Hematopoietic multipotent progenitor cell treated with erythropoietin and hydrocortisone succinate and interleukin-3 and kit ligand, for 8 days (in vitro differentiated cells): ENCODE data around the gene DOCK4.
"Not testable (repeated sequence)": the region's sequence is repeated elsewhere in the genome, so short reads cannot be mapped to it uniquely, and the experiment has no call there.

Source experiments
- DNase-seq: peaks from one replicate; pipeline ENCODE4 v3.0.0-alpha.2; 2015

DOCK4 gene, protein sequence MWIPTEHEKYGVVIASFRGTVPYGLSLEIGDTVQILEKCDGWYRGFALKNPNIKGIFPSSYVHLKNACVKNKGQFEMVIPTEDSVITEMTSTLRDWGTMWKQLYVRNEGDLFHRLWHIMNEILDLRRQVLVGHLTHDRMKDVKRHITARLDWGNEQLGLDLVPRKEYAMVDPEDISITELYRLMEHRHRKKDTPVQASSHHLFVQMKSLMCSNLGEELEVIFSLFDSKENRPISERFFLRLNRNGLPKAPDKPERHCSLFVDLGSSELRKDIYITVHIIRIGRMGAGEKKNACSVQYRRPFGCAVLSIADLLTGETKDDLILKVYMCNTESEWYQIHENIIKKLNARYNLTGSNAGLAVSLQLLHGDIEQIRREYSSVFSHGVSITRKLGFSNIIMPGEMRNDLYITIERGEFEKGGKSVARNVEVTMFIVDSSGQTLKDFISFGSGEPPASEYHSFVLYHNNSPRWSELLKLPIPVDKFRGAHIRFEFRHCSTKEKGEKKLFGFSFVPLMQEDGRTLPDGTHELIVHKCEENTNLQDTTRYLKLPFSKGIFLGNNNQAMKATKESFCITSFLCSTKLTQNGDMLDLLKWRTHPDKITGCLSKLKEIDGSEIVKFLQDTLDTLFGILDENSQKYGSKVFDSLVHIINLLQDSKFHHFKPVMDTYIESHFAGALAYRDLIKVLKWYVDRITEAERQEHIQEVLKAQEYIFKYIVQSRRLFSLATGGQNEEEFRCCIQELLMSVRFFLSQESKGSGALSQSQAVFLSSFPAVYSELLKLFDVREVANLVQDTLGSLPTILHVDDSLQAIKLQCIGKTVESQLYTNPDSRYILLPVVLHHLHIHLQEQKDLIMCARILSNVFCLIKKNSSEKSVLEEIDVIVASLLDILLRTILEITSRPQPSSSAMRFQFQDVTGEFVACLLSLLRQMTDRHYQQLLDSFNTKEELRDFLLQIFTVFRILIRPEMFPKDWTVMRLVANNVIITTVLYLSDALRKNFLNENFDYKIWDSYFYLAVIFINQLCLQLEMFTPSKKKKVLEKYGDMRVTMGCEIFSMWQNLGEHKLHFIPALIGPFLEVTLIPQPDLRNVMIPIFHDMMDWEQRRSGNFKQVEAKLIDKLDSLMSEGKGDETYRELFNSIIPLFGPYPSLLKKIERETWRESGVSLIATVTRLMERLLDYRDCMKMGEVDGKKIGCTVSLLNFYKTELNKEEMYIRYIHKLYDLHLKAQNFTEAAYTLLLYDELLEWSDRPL (N-terminal part only)

DNA sequence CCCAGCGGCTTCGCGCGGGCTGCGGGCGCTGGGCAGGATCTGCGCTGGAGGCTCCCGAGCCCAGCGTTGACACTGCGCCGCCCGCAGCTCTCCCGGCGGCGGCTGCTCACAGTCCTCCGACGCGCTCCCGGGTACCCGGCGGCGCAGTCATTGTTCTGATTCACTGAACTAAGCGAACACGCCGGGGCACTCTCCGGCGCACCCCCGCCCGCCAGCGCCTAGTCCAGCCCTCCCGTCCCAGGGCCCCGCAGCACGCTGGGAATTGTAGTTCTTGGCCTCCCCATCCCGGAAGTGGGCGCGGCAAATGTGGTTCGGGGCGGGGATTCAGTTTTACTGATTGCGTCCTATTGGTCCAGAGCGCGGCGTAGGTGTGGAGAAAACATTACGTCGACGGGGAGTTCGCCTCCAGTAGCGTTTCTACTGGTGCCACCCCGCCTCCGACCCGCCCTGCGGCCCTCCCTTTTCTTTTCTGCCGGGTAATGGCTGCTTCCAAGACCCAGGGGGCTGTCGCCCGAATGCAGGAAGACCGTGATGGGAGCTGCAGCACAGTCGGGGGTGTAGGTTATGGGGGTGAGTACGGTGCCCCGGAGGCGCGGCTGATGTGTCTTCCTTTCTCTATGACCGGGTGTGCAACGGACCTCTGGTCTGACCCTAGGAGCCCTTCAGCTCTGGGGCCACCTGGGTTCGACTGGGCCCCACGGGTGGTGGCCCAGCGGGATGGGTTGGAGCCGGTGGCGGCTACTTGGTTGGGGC is at the start of gene DOCK4, which contains the start of gene ZNF277:
Gene DOCK4, minus strand, starts transcription at position 162 of the 753 bp plus-strand sequence. CDS start 261 bp downstream, outside the sequence.
Gene ZNF277, plus strand, starts transcription at position 458 of the 753 bp plus-strand sequence. Its CDS starts 22 bp downstream, at position 480.
- DNase-seq, result peak; percentile 99

DNA sequence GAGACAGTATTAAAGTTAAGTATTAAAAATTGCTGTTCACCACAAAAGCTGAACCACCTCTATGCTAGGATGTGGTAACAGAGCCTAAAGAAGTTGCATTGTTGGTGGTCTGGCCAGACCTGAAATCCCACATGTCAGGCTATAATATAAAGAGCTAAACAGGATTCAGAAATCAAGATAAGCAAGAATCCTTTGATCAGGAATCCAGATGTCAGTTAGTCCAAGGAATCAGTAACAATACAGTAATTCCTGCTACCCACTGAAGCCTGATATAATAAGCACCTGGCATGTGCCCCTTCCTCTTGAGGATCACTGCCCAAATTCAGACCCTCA is 49.2 kb upstream of the DOCK4 start:
- DNase-seq, result no peak

DNA sequence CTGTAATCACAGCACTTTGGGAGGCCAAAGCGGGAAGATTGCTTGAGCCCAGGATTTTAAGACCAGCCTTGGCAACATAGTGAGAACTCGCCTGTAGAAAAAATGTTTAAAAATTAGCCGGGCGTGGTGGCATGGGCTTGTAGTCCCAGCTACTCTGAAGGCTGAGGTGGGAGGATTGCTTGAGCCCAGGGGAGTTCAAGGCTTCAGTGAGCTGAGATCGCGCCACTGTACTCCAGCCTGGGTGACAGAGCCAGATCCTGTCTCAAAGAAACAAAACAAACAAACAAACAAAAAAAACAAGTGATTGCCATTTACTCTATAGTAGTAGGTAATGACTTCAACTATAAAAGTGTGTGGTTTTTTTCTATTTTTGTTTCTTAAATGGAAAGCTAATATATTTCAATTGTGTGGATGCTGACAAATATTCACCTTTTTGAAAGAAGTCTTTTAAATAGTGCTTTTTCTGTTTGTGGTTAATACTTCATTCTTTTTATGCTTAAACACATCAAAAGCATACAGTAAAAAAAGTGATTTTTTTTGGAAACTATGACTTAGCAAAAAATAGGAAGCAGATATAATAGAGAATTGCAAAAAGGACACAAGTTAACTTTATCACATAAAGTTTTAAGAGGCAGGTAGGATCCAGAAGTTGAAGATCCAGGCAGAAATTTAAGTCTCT is 48.6 kb upstream of the DOCK4 start:
- DNase-seq, result no peak

DNA sequence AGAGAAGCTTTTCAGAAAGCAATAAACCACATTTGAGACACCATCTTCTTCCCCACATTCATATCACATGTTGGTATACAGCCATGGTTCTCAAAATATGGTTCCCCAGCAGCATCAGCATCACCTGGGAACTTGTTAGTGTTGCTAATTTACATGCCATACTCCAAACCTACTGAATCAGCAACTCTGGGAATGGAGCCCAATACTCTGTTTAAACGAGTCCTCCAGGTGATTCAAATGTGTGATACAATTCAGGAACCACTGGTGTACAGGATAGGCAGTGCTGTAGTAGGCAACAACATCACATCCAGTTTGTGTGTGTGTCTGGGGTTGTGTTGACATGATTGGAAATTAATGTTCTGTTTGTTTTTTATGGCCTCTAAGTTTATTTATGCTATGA is 48.0 kb upstream of the DOCK4 start:
- no peak for DNase-seq

DNA sequence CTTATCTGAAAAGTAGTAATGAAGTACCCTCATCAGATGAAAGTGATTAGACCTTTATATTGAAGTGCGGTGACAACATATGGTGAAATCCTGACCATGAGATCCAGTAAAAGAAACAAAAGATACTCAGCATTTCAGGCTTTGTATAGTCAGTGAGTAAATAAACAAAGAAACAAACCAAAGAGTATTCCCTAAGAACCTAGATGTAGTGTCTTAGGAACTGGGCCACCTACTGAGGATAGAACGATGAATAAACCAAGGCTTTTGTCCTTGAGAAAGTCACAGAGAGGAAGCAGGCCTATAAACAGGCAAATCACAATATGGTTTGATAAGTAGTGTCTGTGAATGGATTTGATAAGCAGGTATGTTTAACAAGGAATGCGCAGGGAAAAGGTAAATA is 46.5 kb upstream of the DOCK4 start:
- DNase-seq, result no peak

DNA sequence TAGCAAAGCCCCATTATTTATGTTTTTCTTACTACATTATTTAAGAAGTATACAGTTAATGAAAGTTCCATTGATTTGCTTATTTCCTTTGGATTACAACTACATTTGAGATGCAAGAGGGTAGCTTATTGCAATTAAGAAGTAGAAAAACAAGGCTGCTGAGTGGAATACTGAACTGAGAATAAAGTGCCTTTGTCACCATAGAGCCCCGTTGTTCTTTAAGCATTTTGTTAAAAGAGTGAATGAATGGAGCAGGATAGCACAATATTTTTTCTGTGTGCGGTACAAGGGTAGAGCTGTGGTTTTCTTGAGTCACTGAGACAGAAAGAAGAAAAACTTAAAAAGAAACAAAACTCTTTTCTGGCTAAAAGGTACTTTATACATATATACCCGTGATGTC is 45.9 kb upstream of the DOCK4 start:
- no peak for DNase-seq

DNA sequence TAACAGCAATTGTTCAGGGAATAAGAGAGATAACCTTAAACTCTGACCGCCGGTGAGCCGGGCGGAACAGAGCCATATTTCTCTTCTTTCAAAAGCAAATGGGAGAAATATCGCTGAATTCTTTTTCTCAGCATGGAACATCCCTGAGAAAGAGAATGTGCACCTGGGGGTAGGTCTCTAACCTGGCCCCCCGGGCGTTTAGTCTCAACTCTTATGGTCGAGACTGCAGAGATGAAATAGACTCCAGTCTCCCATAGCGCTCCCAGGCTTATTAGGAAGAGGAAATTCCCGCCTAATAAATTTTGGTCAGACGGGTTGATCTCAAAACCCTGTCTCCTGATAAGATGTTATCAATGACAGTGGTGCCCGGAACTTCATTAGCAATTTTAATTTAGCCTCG is 43.8 kb upstream of the DOCK4 start:
- not testable (repeated sequence) for DNase-seq

DNA sequence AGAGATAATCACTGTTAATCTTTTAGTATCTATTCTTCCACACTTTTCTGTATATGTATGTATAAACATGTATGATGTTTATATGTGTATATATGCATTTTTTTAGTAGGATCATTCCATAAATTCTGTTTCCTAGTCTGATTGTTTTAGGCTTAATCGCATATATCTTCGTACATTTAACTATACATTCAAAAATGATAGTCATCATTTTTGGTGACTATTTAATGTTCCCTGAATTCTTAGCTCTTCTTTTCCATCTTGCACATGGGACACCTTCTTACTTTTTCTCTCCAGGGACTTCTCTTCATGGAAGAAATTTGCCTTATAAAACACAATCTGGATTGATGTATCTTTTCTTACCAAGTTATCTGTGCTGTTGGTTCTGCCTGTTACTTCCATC is 42.4 kb upstream of the DOCK4 start:
- no peak for DNase-seq

DNA sequence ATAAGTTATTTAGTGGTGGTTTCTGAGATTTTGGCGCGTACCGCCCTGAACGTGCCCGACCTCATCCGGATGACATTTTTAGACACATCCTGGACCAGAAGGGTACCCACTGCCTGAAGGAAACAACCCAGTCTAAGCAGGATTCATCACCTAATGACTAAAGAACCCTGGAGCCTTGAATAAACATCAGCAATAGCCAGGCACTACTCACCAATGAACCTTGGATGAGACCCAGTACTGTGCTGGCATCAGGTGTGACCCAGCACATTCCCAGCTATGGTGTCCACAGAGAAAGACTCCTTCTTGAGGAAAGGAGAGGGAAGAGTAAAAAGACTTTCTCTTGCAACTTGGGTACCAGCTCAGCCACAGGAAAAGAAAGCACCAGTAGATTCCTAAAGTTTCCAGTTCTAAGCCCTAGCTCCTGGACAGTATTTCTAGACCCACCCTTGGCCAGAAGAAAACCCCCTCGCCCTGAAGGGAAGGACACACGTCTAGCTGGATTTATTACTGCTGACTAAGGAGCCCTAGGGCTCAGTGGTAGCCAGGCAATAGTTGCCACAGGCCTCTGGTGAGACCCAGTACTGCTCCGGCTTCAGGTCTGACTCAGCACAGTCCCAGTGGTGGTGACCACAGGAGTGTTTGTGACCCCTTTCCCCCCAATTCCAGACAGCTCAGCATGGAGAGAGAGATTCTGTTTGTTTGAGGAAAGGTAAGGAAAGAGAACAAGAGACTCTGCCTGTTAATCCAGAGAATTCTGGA is 32.8 kb upstream of the DOCK4 start:
- no peak for DNase-seq

DNA sequence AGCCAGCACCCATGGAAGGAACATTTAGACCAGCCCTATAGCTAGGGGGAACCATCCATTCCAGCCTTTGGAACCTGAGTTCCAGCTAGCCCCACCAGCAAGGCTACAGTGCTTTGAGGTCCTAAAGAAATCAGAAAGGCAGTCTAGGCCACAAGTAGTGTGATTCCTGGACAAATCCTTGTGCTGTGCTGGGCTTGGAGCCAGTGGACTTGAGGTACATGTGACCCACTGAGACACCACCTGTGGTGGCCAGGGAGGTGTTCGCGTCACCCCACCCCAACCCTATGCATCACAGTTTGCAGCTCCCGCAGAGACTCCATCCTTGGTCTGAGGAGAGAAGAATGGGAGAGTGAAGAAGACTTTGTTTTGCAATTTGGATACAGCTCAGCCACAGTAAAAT is 32.1 kb upstream of the DOCK4 start:
- no peak for DNase-seq

DNA sequence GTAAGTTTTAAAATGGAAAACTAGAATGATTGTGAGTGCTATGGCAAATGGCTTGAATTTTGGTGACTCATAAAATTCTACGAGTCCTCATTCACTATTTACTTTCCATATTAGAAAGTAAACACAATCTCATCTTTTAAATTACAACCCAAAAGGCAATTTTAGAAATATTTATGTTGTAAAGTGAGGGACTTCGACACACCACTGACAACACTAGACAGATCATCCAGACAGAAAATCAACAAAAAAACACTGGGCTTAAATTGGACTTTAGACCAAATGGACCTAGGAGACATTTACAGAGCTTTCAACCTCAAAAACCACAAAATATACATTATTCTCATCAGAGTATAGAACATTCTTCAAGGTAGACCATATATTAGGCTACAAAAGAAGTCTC is 30.4 kb upstream of the DOCK4 start:
- no peak for DNase-seq

DNA sequence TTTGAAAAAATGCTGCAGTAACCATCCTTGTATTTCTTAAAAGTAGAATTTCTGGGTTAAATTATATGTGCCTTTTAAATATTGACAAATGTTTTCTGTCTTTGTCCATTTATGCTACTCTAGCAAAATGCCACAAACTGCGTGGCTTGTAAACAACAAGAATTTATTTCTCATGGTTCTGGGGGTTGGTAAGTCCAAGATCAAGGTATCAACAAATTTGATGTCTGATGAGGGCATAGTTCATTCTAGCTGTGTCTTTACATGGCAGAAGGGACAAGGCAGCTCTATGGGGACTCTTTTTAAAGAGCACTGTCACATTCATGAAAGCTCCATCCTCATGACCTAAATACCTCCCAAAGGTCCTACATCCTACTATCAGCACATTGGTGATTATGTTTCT is 27.9 kb upstream of the DOCK4 start:
- DNase-seq, result no peak

DNA sequence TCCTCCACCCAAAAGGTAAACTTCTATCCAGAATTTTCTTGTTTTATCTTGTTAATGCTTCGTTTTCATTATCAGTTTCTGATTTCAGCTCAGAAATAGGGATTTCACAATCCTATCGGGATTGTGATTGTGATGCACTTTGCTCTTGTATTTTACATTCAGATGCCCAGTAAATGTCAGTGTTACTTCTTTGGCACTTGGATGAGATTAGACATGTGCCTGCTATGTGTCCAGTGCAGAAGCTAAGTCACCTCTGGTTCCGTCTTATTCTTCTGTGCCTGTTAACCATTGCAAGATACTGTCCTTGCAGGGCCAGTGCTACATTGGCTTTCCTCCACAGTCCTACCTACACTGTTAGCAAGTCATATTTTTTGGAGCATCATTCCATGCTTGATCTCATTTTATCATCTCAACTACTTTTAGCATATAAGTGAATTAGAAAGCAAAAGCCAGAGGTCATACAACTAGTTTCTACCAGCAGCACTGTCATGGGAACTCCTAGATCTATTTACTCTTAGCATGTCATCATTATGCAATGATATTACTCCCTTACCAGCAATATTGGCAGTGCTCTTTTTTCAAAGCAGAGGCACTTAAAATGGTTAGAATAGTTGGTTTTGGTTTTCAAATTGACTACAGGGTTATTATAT is 27.0 kb upstream of the DOCK4 start:
- no peak for DNase-seq

DNA sequence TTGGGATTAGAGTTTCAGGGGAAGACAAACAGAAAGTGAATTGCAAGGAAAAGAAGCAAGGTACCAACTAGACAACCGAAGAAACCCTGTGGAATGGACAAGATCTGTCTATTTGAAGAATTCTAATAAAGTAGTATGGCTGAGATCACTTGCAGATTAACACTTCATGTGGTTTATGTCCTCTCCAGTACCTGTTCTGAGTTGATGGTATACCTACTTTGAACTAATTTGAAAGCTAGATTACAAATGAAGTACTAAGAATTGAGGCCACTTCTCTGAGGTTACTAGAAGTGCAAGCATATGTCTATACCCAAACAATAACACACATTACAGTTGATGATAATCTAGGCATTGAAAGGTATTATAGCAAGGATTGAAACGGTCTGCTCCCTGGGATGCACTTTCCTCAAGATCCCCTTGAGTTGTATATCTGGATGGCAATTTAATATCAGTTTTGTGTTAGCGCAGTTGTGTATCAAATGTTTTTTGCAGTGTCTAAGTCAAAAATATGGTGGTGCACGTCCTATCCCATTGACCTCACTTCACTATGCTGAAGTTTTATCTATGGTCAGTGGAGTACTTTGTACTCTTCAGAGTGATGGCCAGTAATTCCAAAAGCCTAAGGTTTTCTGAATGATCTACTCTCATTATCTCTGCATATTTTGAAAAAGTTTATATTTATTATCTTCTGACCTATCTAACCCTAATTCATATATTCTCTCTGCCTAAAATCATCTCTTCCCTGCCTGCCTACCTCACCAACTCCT is 26.2 kb upstream of the DOCK4 start:
- DNase-seq, result no peak

DNA sequence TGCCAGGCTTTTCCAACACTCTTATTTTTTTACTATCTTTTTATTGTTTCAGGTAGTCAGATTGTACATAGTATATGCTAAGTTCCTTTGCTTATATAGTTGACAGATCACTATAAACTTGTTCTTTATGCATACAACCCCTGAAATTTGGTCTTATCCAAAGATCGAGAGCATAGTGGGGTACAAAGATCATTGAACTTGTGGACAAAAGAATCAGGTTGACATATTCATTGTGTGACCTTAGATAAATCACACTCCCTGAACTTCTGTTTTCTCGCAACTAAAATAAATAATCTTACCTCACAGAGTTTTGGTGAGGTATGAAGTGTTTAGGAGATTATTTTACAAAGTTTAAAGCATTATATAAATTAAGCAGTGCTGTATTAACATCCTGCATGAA is 22.4 kb upstream of the DOCK4 start:
- DNase-seq, result no peak

DNA sequence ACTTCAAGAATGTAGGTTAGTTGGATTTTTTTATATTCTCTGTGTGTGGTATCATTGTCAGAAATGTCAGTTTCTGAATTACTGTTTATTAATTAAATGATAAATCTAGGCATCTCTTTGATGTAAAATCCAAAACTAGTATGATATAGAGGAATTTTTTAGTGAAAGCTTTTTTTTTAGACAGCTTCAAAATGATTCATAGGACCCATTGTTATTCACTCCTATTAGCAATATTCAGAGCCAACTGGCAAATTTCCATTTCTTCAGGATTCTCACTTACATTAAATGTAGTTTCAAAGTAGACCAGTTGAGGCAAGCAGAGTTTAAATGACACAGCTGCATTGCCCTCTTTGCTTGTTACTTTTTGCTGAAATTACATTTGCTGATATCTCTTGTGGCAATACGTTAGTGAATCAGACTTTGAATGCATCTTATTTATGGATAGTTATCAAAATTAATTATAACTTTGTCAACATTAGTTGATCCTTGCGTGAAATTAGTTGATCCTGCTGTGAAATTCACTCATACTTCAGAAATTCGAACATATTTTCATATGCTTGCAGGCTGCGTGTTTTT is 20.6 kb upstream of the DOCK4 start:
- no peak for DNase-seq

DNA sequence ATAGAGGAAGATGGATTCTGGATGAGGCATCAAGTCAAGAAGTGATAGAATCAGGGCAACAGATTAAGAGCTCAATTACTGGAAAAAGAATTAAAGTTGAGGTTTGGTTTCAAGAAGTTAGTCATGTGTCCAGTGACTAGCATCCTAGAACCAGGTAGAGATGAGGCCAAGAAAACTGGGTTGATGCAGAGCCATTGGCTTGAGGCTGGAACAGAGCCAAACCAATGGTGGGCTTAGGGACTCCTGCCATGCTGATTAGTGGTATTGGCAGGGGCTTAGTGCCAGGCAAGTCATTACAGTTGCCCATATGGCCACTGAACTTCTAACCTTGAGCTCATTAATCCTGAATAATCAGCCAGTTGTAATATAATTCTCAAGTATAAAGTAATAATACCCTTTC is 18.8 kb upstream of the DOCK4 start:
- no peak for DNase-seq

DNA sequence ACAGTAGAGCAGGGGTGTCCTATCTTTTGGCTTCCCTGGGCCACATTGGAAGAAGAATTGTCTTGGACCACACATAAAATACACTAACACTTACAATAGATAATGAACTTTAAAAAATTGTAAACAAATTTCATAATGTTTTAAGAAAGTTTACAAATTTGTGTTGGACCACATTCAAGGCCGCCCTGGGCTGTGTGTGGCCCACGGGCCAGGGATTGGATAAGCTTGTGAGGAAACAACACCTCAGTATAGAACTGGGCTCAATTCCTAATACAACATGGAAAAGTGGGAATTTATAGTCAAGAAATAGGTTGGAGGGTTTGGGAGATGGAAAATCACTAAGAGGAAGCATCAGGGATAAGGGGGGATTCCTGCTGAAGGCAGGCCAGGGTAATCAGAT is 18.0 kb upstream of the DOCK4 start:
- DNase-seq, result no peak

DNA sequence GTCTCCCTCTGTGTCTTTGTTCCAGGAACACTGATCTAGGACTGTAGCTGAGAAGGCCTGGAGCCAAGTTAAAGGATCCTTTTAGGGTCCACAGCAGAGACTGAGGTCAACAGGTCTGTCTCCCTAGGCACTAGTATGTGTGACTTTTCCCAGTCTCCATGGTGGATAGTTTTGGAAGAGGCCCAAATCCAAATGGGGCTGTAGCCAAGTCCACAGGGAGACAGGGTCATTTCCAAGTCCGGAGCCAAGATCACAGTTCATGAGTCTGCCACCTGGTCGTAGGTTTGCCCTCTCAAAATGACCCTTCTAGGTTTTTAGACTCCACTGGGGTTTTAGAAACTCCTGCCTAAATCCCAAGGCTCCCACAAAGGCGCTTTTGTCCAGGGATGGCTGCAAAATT is 17.1 kb upstream of the DOCK4 start:
- DNase-seq, result no peak
